Thyroid gland (tissue), 4 donors: ENCODE measurements around the gene EYS.

Source experiments
- POLR2A ChIP-seq, 2 donors: fragments of 450-650 bp; IDR thresholded peaks; one replicate each; pipeline ENCODE4 v1.6.1; 2017; ENCODE audit warnings: antibody characterized with exemption in 2 of 2, mild to moderate bottlenecking in 2 of 2, moderate library complexity in 1 of 2
- TF ChIP-seq, protein P1 (sequence below), 6 experiments: fragments of 200-600 bp in 3 of 6; fragments of 450-650 bp in 3 of 6; sonication (generic) in 3 of 6; IDR thresholded peaks; one replicate each; pipeline ENCODE4 v1.5.1; 2016 to 2019; ENCODE audit warnings: antibody characterized with exemption in 6 of 6, mild to moderate bottlenecking in 2 of 6, inconsistent platforms in 1 of 6, moderate library complexity in 1 of 6

DNA sequence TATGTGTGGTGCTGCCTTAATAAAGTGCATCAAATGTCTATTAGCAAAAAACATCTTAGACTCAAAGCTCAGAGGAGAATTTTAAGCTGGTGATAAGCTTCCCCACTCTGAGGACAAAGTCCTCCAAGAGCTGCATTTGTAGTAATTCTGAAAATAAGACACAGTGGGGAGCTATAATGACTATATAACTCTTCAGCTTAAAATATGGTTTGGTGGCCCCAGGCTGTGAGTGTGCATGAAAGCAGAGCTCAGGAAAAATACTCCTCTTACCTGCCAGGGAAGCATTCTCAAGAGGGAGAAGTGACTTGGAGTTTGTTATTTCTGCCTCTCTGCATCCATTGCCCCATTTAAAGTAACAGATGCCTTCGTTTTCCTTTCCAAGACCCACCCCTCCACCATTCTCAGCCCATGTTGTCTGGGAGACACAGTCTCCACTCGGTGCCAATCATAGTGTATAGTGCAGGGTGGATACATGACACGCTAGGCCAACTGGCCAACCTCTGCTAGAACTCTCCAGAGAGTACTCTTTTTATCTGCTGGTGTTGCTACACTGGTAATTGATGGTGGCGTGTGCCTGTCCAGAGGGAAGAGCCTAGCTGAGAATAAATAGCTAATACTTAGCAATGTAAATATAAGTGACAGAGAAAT is 1842.2 kb downstream of the EYS start:
- TF ChIP-seq, protein P1, sequence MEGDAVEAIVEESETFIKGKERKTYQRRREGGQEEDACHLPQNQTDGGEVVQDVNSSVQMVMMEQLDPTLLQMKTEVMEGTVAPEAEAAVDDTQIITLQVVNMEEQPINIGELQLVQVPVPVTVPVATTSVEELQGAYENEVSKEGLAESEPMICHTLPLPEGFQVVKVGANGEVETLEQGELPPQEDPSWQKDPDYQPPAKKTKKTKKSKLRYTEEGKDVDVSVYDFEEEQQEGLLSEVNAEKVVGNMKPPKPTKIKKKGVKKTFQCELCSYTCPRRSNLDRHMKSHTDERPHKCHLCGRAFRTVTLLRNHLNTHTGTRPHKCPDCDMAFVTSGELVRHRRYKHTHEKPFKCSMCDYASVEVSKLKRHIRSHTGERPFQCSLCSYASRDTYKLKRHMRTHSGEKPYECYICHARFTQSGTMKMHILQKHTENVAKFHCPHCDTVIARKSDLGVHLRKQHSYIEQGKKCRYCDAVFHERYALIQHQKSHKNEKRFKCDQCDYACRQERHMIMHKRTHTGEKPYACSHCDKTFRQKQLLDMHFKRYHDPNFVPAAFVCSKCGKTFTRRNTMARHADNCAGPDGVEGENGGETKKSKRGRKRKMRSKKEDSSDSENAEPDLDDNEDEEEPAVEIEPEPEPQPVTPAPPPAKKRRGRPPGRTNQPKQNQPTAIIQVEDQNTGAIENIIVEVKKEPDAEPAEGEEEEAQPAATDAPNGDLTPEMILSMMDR (IDR thresholded peaks at IDR 0.05), result no peak
- no peak for TF ChIP-seq POLR2A (IDR thresholded peaks at IDR 0.05)
